ENCODE measurements around the gene BLOC1S5.
"Not testable (repeated sequence)": the region's sequence is repeated elsewhere in the genome, so short reads cannot be mapped to it uniquely, and the experiment has no call there.

Gene BLOC1S5

DNA sequence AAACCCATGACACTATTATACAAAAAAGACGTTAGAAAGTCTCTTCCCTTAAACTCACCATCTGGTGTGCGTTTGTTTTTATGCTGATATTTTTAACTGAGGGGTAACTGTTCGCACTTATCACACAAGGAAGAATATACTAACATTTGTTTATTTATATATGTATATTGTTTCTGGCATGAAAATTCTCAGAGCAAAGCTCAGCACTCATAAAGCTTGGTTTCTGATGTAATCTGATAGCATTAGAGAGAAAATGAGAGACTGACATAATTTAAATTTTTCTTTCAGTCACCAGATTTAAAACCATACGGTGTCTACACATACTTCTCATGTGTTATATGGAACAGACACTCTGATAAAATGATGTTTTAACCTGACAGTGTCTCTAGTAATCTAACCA, 6.9 kb downstream of the BLOC1S5 start:
- no peak for DNase-seq (ENCODE audit: low read depth)
- in situ Hi-C loops (cut with HindIII; ENCODE audit: low sequenced_read_pairs), result no loop called here
- TF ChIP-seq, protein P1, sequence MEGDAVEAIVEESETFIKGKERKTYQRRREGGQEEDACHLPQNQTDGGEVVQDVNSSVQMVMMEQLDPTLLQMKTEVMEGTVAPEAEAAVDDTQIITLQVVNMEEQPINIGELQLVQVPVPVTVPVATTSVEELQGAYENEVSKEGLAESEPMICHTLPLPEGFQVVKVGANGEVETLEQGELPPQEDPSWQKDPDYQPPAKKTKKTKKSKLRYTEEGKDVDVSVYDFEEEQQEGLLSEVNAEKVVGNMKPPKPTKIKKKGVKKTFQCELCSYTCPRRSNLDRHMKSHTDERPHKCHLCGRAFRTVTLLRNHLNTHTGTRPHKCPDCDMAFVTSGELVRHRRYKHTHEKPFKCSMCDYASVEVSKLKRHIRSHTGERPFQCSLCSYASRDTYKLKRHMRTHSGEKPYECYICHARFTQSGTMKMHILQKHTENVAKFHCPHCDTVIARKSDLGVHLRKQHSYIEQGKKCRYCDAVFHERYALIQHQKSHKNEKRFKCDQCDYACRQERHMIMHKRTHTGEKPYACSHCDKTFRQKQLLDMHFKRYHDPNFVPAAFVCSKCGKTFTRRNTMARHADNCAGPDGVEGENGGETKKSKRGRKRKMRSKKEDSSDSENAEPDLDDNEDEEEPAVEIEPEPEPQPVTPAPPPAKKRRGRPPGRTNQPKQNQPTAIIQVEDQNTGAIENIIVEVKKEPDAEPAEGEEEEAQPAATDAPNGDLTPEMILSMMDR (IDR thresholded peaks at IDR 0.05; ENCODE audit: low read depth, low read length, missing control alignments), result no peak
- no peak overlapping the region for H3K4me3 ChIP-seq (ENCODE audit: low read depth, low read length)

DNA sequence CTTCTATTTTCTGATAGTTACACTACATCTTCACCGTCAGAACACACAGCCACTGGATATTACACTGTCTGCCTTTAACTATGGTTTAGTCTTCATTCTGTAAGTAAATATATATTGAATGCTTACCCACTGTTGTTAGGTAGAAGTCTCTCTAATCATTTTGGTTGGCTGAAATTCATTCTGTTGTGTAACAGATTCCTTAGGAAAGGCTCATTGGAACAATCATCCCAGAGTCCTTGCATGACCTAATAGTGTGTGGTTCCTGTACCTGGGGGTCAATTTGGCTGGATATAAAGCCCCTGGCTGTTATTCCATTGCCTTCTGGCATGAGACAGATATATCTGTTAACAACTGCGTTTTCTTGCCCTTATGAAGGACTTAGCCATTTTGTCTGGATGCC, 9.9 kb downstream of the BLOC1S5 start:
- TF ChIP-seq, protein P1 (IDR thresholded peaks at IDR 0.05; ENCODE audit: low read depth, low read length, missing control alignments), result no peak
- in situ Hi-C loops (cut with HindIII; ENCODE audit: low sequenced_read_pairs), result no loop called here
- no peak overlapping the region for H3K4me3 ChIP-seq (ENCODE audit: low read depth, low read length)
- no peak for DNase-seq (ENCODE audit: low read depth)

DNA sequence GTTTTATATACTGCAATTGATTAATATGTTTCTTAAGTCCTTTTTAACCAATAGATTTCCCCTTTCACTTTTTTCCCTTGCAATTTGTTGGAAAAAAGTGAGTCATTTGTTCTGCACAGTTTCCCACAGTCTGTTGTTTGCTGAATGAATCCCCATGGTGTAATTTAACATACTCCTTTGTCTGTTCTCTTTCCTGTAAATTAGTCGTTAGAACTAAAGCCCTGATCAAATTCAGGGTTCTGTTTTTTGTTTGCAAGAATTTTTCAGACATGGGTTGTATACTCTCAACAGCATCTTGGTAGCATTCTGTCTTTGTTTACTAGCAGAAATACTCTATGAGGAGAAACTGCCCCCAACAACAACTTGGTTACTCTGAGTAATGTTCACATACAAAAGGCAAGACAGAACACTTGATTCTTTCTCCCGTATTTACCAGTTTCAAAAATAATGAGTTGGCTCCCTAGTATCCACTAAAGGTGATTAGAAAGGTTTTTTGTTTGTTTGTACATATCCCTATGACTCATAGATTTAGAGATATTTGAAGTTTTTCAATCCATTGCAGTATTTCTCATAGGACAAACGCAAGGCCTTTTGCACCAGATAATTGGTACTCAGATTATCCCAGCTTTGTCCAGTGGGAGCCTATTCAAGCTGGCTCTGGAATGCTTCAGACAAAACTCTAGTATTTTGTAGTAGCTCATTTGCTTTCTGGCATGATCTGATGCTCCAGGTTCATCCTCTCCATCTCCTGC, 16.5 kb downstream of the BLOC1S5 start:
- TF ChIP-seq, protein P1 (IDR thresholded peaks at IDR 0.05; ENCODE audit: low read depth, low read length, missing control alignments), result no peak
- in situ Hi-C loops (cut with HindIII; ENCODE audit: low sequenced_read_pairs), result no loop called here
- DNase-seq (ENCODE audit: low read depth), result peak; percentile 39
- H3K4me3 ChIP-seq (ENCODE audit: low read depth, low read length), result no peak overlapping the region

DNA sequence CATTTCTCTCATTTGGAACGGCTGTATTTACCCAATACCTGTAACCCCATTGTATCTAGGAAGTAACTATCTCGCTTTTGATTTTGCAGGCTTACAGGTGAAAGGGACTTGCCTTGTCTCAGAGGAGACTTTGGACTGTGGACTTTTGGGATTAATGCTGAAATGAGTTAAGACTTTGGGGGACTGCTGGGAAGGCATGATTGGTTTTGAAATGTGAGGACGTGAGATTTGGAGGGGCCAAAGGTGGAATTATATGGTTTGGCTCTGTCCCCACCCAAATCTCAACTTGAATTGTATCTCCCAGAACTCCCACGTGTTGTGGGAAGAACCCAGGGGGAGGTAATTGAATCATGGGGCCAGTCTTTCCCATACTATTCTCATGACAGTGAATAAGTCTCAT, 18.4 kb downstream of the BLOC1S5 start:
- DNase-seq (ENCODE audit: low read depth); in situ Hi-C loops (cut with HindIII; ENCODE audit: low sequenced_read_pairs); H3K4me3 ChIP-seq (ENCODE audit: low read depth, low read length): not testable (repeated sequence)

DNA sequence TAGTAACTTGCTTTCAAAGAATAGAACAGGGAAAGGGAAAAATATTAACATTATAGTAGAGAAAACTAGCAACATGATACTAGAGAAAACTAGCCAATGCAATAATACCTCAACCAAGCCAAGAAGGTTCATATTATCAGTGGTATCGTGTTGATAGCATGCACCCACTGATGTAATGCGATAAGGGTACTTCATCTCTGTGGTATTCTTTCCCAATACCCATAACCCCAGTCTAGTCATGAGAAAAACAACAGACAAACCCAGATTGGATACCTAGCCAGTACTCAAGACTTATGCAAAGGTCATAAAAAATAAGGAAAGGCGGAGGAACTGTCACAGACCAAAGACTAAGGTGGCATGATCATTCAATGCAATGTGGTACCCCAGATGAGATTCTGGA, 21.0 kb downstream of the BLOC1S5 start:
- DNase-seq (ENCODE audit: low read depth), result no peak
- TF ChIP-seq, protein P1 (IDR thresholded peaks at IDR 0.05; ENCODE audit: low read depth, low read length, missing control alignments), result no peak
- no peak overlapping the region for H3K4me3 ChIP-seq (ENCODE audit: low read depth, low read length)
- in situ Hi-C loops (cut with HindIII; ENCODE audit: low sequenced_read_pairs), result no loop called here

DNA sequence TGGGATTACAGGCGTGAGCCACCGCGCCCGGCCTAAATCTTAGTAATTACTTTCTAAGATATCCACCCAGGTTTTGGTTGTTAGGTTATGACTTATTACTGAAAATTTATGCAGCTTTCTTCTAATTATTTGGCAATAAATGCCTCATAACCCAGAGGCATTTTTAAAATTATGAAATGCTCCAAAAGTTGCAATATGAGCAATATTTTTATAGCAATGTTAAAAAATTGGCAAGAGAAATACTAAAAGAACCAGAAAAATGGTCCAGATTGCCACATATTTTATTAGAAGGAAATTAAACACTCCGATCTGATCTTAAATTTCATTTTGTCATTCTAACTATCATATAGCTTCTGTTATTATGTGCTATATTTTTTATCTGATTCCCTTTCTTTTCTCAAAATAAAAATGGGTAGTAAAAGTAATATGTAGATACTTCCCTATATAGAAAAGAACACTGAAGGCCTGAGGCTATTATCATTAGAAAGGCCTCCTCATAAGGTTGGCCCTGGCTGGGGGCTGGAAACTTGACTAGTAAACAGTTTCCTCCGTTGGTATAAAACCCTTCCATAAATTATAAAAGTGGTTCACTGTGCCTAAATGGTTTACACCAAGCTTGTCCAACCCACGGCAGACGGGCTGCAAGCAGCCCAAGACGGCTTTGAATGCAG, 22.1 kb downstream of the BLOC1S5 start:
- in situ Hi-C loops (cut with HindIII; ENCODE audit: low sequenced_read_pairs), result no loop called here
- TF ChIP-seq, protein P1 (IDR thresholded peaks at IDR 0.05; ENCODE audit: low read depth, low read length, missing control alignments), result no peak
- no peak overlapping the region for H3K4me3 ChIP-seq (ENCODE audit: low read depth, low read length)
- DNase-seq (ENCODE audit: low read depth), result no peak

DNA sequence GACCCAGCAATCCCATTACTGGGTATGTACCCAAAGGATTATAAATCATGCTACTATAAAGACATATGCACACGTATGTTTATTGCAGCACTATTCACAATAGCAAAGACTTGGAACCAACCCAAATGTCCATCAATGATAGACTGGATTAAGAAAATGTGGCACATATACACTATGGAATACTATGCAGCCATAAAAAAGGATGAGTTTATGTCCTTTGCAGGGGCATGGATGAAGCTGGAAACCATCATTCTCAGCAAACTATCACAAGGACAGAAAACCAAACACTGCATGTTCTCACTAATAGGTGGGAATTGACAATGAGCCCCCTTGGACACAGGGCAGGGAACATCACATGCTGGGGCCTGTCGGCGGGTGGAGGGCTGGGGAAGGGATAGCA, 30.1 kb downstream of the BLOC1S5 start:
- DNase-seq (ENCODE audit: low read depth); in situ Hi-C loops (cut with HindIII; ENCODE audit: low sequenced_read_pairs); H3K4me3 ChIP-seq (ENCODE audit: low read depth, low read length): not testable (repeated sequence)

Data from astrocyte of the cerebellum (primary cell).